OCI-LY1 (cell line): ENCODE measurements around the gene OSBPL2.

ENCODE experiments used
- H2AFZ ChIP-seq: fragments of 200-600 bp; sonication (generic), shearing (Covaris generic); 2 replicates; pipeline ENCODE4 v1.6.0; 2014; ENCODE audit warnings: antibody characterized with exemption, mild to moderate bottlenecking, low read length
- H3F3A ChIP-seq: fragments of 200-600 bp; sonication (generic), shearing (Covaris generic); 2 replicates; pipeline ENCODE4 v1.6.0; 2014; ENCODE audit warnings: mild to moderate bottlenecking, antibody characterized with exemption, low read length, moderate library complexity; ENCODE audit not compliant: insufficient read depth
- H3K27ac ChIP-seq: fragments of 200-600 bp; sonication (generic); 2 replicates; pipeline ENCODE4 v1.5.1; 2014; ENCODE audit warnings: low read length, mixed run types, mild to moderate bottlenecking, low read depth; ENCODE audit not compliant: poor library complexity, severe bottlenecking
- H3K27me3 ChIP-seq: fragments of 200-600 bp; sonication (generic); 2 replicates; pipeline ENCODE4 v1.6.0; 2014; ENCODE audit warnings: antibody characterized with exemption, mild to moderate bottlenecking, low read length, moderate library complexity; ENCODE audit not compliant: insufficient read depth
- H3K36me3 ChIP-seq: fragments of 200-600 bp; sonication (generic); 2 replicates; pipeline ENCODE4 v1.6.1; 2014; ENCODE audit warnings: mild to moderate bottlenecking, antibody characterized with exemption, low read length, moderate library complexity, mixed read lengths; ENCODE audit not compliant: insufficient read depth
- H3K4me1 ChIP-seq: fragments of 200-600 bp; sonication (generic); 2 replicates; pipeline ENCODE4 v1.5.1; 2014; ENCODE audit warnings: mild to moderate bottlenecking, low read length, moderate library complexity; ENCODE audit not compliant: insufficient read depth, severe bottlenecking
- H3K4me2 ChIP-seq: fragments of 200-600 bp; sonication (generic), shearing (Covaris generic); 2 replicates; pipeline ENCODE4 v1.6.1; 2014; ENCODE audit warnings: low read length
- H3K4me3 ChIP-seq: fragments of 200-600 bp; sonication (generic); 2 replicates; pipeline ENCODE4 v1.5.1; 2014; ENCODE audit warnings: low read length, low read depth, mild to moderate bottlenecking, mixed read lengths; ENCODE audit not compliant: poor library complexity, severe bottlenecking
- H3K79me2 ChIP-seq: fragments of 200-600 bp; shearing (Covaris generic); 2 replicates; pipeline ENCODE4 v1.6.1; 2016; ENCODE audit warnings: mixed run types, low read length, mixed read lengths; ENCODE audit not compliant: insufficient read depth
- H3K9ac ChIP-seq: fragments of 200-600 bp; sonication (generic), shearing (Covaris generic); 2 replicates; pipeline ENCODE4 v1.6.1; 2014; ENCODE audit warnings: mild to moderate bottlenecking, low read length, mixed read lengths
- H3K9me2 ChIP-seq: fragments of 200-600 bp; sonication (generic), shearing (Covaris generic); 2 replicates; pipeline ENCODE4 v1.6.1; 2014; ENCODE audit warnings: low read depth, mild to moderate bottlenecking, low read length, mixed read lengths
- H3K9me3 ChIP-seq: fragments of 200-600 bp; shearing (Covaris generic); 2 replicates; pipeline ENCODE4 v1.6.1; 2014; ENCODE audit warnings: low read length, mixed read lengths
- H4K20me1 ChIP-seq: fragments of 200-600 bp; sonication (generic), shearing (Covaris generic); 2 replicates; pipeline ENCODE4 v1.6.0; 2016; ENCODE audit warnings: mild to moderate bottlenecking, low read length; ENCODE audit not compliant: insufficient read depth
- CTCF ChIP-seq: fragments of 200-600 bp; sonication (generic), shearing (Covaris generic); IDR thresholded peaks from 2 replicates; pipeline ENCODE4 v1.5.1; 2017; ENCODE audit warnings: mild to moderate bottlenecking, antibody characterized with exemption, low read length, moderate library complexity, mixed read lengths
- EZH2 ChIP-seq: fragments of 200-600 bp; sonication (generic), shearing (Covaris generic); IDR thresholded peaks from 2 replicates; pipeline ENCODE4 v1.8.0; 2017; ENCODE audit warnings: borderline replicate concordance, mixed run types, mild to moderate bottlenecking, antibody characterized with exemption, low read length, moderate library complexity, mixed read lengths

The OSBPL2 gene

GRCh38 chr20:62273416-62273815 is 35.1 kb downstream of the OSBPL2 start:
- no peak overlapping the region for H3K4me2 ChIP-seq
- H2AFZ ChIP-seq, result no peak overlapping the region
- H3K9ac ChIP-seq, result no peak overlapping the region
- H3K36me3 ChIP-seq, result peaks cover 26% of the 10 kb centered on the region; the same call in 1 of the 2 replicates
- no peaks in the 10 kb centered on the region for H3K79me2 ChIP-seq
- H3K4me3 ChIP-seq, result no peak overlapping the region
- H3F3A ChIP-seq, result no peaks in the 10 kb centered on the region
- H3K9me3 ChIP-seq, result no peaks in the 10 kb centered on the region
- H3K4me1 ChIP-seq, result peaks cover 13% of the 10 kb centered on the region
- no peak overlapping the region for H3K27ac ChIP-seq
- H3K27me3 ChIP-seq, result no peaks in the 10 kb centered on the region
- TF ChIP-seq EZH2 (no peak), CTCF (no peak)
- no peaks in the 10 kb centered on the region for H4K20me1 ChIP-seq
- no peaks in the 10 kb centered on the region for H3K9me2 ChIP-seq

DNA sequence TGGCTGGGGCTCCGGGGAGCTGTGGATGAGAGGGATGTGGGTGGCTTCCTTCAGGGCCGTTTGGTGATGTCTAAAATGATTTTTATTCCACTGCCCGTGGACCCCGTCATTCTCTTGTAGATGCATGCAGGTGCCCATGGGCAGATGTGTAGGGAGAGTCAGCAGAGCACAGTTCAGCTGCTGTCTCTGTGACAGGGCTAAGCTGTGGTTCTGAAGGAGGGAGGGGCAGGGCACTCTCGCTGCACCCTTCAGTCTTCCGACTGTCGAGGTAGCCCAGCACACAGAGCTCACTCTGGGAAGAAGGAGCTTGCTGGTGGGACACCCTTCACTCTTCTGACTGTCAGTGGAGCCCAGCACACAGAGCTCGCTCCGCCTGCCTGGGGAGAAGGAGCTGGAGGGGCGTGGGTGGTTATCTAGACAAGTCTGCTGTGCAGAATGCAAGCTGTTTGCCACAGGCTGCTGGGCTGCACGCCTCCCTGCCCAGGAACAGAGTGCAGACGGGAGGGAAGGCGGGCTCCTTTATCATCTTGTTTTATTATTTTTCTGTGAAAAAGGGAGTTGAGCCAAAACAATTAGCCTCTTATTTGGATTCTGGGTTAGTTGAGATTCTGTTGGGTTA is 36.1 kb downstream of the OSBPL2 start:
- Histone ChIP-seq H3K79me2 (no peaks in the 10 kb centered on the region), H3K9ac (no peak overlapping the region; the same call in 1 of the 2 replicates), H3K27ac (no peak overlapping the region), H4K20me1 (no peaks in the 10 kb centered on the region), H3K4me1 (peaks cover 13% of the 10 kb centered on the region), H2AFZ (no peak overlapping the region), H3K27me3 (no peaks in the 10 kb centered on the region), H3K9me2 (no peaks in the 10 kb centered on the region), H3F3A (no peaks in the 10 kb centered on the region), H3K9me3 (no peaks in the 10 kb centered on the region), H3K4me2 (no peak overlapping the region; the same call in 1 of the 2 replicates), H3K36me3 (peaks cover 30% of the 10 kb centered on the region; the same call in 1 of the 2 replicates), H3K4me3 (no peak overlapping the region)
- no peak for TF ChIP-seq EZH2
- TF ChIP-seq CTCF, result no peak

GRCh38 chr20:62275219-62275618 is 36.9 kb downstream of the OSBPL2 start:
- Histone ChIP-seq H3K27me3 (no peaks in the 10 kb centered on the region), H3K9me3 (no peaks in the 10 kb centered on the region), H3K4me2 (no peak overlapping the region), H3F3A (no peaks in the 10 kb centered on the region), H3K27ac (no peak overlapping the region), H4K20me1 (no peaks in the 10 kb centered on the region), H3K9ac (no peak overlapping the region), H3K79me2 (no peaks in the 10 kb centered on the region), H3K4me1 (peaks cover 13% of the 10 kb centered on the region), H3K9me2 (no peaks in the 10 kb centered on the region), H3K4me3 (no peak overlapping the region), H3K36me3 (peaks cover 38% of the 10 kb centered on the region; the same call in 1 of the 2 replicates), H2AFZ (no peak overlapping the region)
- TF ChIP-seq EZH2 (no peak), CTCF (no peak)
